Neuronal stem cell (in vitro differentiated cells): ENCODE results near the gene SPIB.
A peak's percentile ranks its signal among the peaks of the same experiment; 100 is the strongest.

Experiments
- DNase-seq: peaks from one replicate; pipeline ENCODE4 v3.0.0-alpha.2; 2013; ENCODE audit warnings: low spot score
- H2AFZ ChIP-seq: one replicate; pipeline ENCODE4 v1.6.1; 2013; ENCODE audit warnings: mild to moderate bottlenecking, low read length, inconsistent platforms
- H2AK5ac ChIP-seq: 2 replicates; pipeline ENCODE4 v1.6.1; 2013; ENCODE audit warnings: low read depth, mild to moderate bottlenecking, inconsistent platforms, low read length, moderate library complexity, mixed read lengths
- H2BK120ac ChIP-seq: 2 replicates; pipeline ENCODE4 v1.6.1; 2013; ENCODE audit warnings: low read depth, mild to moderate bottlenecking, inconsistent platforms, low read length, moderate library complexity, mixed read lengths
- H2BK12ac ChIP-seq: one replicate; pipeline ENCODE4 v1.6.1; 2013; ENCODE audit warnings: low read length, inconsistent platforms
- H2BK15ac ChIP-seq: 2 replicates; pipeline ENCODE4 v1.6.1; 2013; ENCODE audit warnings: mild to moderate bottlenecking, low read length, inconsistent platforms, mixed read lengths
- H2BK5ac ChIP-seq: one replicate; pipeline ENCODE4 v1.6.1; 2013; ENCODE audit warnings: inconsistent platforms, mild to moderate bottlenecking, low read length, moderate library complexity
- H3K14ac ChIP-seq: one replicate; pipeline ENCODE4 v1.6.1; 2013; ENCODE audit warnings: low read length, inconsistent platforms
- H3K18ac ChIP-seq: 2 replicates; pipeline ENCODE4 v1.6.1; 2013; ENCODE audit warnings: low read length, inconsistent platforms
- H3K23ac ChIP-seq: 2 replicates; pipeline ENCODE4 v1.6.1; 2013; ENCODE audit warnings: low read depth, mild to moderate bottlenecking, mixed read lengths, low read length, inconsistent platforms; ENCODE audit not compliant: poor library complexity
- H3K27ac ChIP-seq: replicated peaks from 3 replicates; pipeline ENCODE4 v1.5.1; 2013; ENCODE audit warnings: low read length, inconsistent platforms
- H3K27me3 ChIP-seq, 3 experiments: 2 replicates each; pipeline ENCODE4 v1.6.1; 2013; ENCODE audit warnings: low read length in 3 of 3, mild to moderate bottlenecking in 2 of 3, inconsistent platforms in 1 of 3, low read depth in 1 of 3, mixed read lengths in 1 of 3, moderate library complexity in 1 of 3; ENCODE audit not compliant: control insufficient read depth in 3 of 3, insufficient read depth in 3 of 3
- H3K36me3 ChIP-seq, 2 donors: replicated peaks in 1 of 2; 2 replicates each; pipeline ENCODE4 v1.6.1; 2013; ENCODE audit warnings: low read length in 2 of 2; ENCODE audit not compliant: control insufficient read depth in 2 of 2, insufficient read depth in 2 of 2
- H3K4ac ChIP-seq: 2 replicates; pipeline ENCODE4 v1.6.1; 2013; ENCODE audit warnings: inconsistent platforms, mild to moderate bottlenecking, low read length, moderate library complexity
- H3K4me1 ChIP-seq, 2 donors: 1 replicate in 1 of 2; 2 replicates in 1 of 2; pipeline ENCODE4 v1.6.1; 2013; ENCODE audit warnings: low read length in 2 of 2, low read depth in 1 of 2; ENCODE audit not compliant: control insufficient read depth in 2 of 2, insufficient read depth in 1 of 2
- H3K4me2 ChIP-seq: one replicate; pipeline ENCODE4 v1.6.1; 2013; ENCODE audit warnings: mild to moderate bottlenecking, low read length, inconsistent platforms; ENCODE audit not compliant: insufficient read depth, poor library complexity, severe bottlenecking
- H3K4me3 ChIP-seq, 2 donors: 2 replicates each; pipeline ENCODE4 v1.5.1; 2013; ENCODE audit warnings: low read length in 2 of 2, mild to moderate bottlenecking in 2 of 2, inconsistent platforms in 1 of 2, moderate library complexity in 1 of 2
- H3K79me1 ChIP-seq: one replicate; pipeline ENCODE4 v1.6.1; 2013; ENCODE audit warnings: low read depth, mild to moderate bottlenecking, inconsistent platforms, low read length, moderate library complexity
- H3K9ac ChIP-seq: one replicate; pipeline ENCODE4 v1.6.1; 2013; ENCODE audit warnings: mild to moderate bottlenecking, low read depth, low read length, inconsistent platforms; ENCODE audit not compliant: poor library complexity
- H3K9me3 ChIP-seq, 2 donors: replicated peaks in 1 of 2; 2 replicates each; pipeline versions ENCODE3 to v1.6.1; 2013; ENCODE audit warnings: low read length in 2 of 2, mild to moderate bottlenecking in 2 of 2, inconsistent platforms in 1 of 2, low read depth in 1 of 2, mixed read lengths in 1 of 2, moderate library complexity in 1 of 2; ENCODE audit not compliant: control insufficient read depth in 2 of 2, insufficient read depth in 1 of 2
- H4K8ac ChIP-seq: one replicate; pipeline ENCODE4 v1.6.1; 2013; ENCODE audit warnings: low read depth, mild to moderate bottlenecking, inconsistent platforms, low read length, moderate library complexity
- H4K91ac ChIP-seq: one replicate; pipeline ENCODE4 v1.6.1; 2013; ENCODE audit warnings: low read length, low read depth, mild to moderate bottlenecking, inconsistent platforms; ENCODE audit not compliant: poor library complexity
- WGBS, 2 donors: extraction: QIAGEN DNeasy Blood & Tissue Kit; methylation state at CpG; one replicate each; pipeline ENCODE4 v1.1.7; 2013; ENCODE audit warnings: missing lambda C conversion rate in 2 of 2, mixed read lengths in 1 of 2; ENCODE audit not compliant: insufficient read length in 2 of 2, insufficient replicate concordance in 1 of 2; ENCODE audit errors: extremely low coverage in 2 of 2; 5-methylcytosine and 5-hydroxymethylcytosine counted together

Gene SPIB

DNA sequence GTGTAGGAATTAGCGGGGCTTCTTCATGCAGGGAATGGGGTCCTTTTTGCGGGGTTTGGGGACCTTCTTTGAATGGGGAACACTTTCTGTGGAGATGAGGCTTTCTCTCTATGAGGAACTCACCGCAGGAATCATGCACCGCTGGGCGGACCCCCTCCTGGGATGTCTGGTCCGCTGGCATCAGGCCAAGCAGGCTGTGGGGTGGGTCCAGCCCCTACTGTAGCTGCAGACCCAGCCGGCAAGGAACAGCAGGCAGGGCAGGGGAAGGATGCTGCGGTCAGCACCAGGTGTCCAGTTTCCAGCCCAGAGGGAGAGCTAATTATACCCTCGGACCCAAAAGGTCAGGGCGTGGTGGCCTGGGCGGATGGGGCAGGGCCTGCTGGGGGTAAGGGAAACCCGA, 15.8 kb downstream of the SPIB start:
- H3K4me2 ChIP-seq = no peak overlapping the region
- no peak overlapping the region for H3K4me3 ChIP-seq
- no peaks in the 10 kb centered on the region for H3K36me3 ChIP-seq
- H2AK5ac ChIP-seq = peak overlapping the region; percentile 95
- no peak overlapping the region for H2AFZ ChIP-seq
- no peak overlapping the region for H3K23ac ChIP-seq
- no CpG with 5 or more reads among the region's 12 CpGs for WGBS, 2 donors
- H3K14ac ChIP-seq = no peak overlapping the region
- peak overlapping the region; percentile 84 for H2BK12ac ChIP-seq
- no peaks in the 10 kb centered on the region for H3K9me3 ChIP-seq
- peaks cover 0 to 44% (median 11%) of the 10 kb centered on the region in 3 experiments for H3K27me3 ChIP-seq
- H4K91ac ChIP-seq = no peak overlapping the region
- no peak overlapping the region for H2BK5ac ChIP-seq
- H3K27ac ChIP-seq = no peak overlapping the region
- no peak for DNase-seq
- H3K79me1 ChIP-seq = no peaks in the 10 kb centered on the region
- no peak overlapping the region for H3K4ac ChIP-seq
- H3K4me1 ChIP-seq = peaks cover 13 to 19% of the 10 kb centered on the region in 2 donors
- H3K18ac ChIP-seq = peak overlapping the region; percentile 57
- no peak overlapping the region for H3K9ac ChIP-seq
- H2BK15ac ChIP-seq = peak overlapping the region; percentile 75
- no peak overlapping the region for H4K8ac ChIP-seq
- no peak overlapping the region for H2BK120ac ChIP-seq

DNA sequence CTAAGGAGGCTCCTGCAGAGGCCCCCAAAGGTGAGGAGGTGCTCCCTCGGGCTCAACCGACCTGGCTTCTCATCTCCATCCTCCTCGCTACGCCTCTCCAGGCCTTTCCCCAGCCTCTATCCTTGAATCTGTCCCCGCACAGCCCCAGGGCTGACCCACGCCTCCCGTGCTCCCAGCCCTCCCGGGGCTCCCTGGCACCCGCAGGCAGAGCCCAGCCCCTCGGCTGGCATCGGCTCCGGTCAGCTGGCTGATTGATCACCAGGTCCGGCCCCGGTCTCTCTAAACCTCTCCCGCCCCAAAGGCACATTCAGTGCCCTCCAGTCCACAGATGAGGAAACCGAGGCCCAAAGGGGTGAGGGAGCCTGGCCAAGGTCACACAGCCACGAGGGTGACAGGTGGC, 16.5 kb downstream of the SPIB start:
- peak overlapping the region; percentile 15 for H3K18ac ChIP-seq
- H2AFZ ChIP-seq = no peak overlapping the region
- no peak overlapping the region for H2BK120ac ChIP-seq
- H3K27me3 ChIP-seq = peaks cover 0 to 41% (median 11%) of the 10 kb centered on the region in 3 experiments
- no peaks in the 10 kb centered on the region for H3K36me3 ChIP-seq
- no peak overlapping the region for H3K4me3 ChIP-seq
- H3K79me1 ChIP-seq = no peaks in the 10 kb centered on the region
- no peaks in the 10 kb centered on the region for H3K9me3 ChIP-seq
- H3K4ac ChIP-seq = no peak overlapping the region
- no peak overlapping the region for H2BK12ac ChIP-seq
- H3K27ac ChIP-seq = no peak overlapping the region
- peaks cover 13 to 19% of the 10 kb centered on the region in 2 donors for H3K4me1 ChIP-seq
- H4K8ac ChIP-seq = no peak overlapping the region
- no peak overlapping the region for H3K9ac ChIP-seq
- no peak overlapping the region for H3K14ac ChIP-seq
- H2AK5ac ChIP-seq = peak overlapping the region; percentile 70
- peak overlapping the region; percentile 33 for H2BK15ac ChIP-seq
- peak overlapping the region; percentile 78 for H2BK5ac ChIP-seq
- H3K4me2 ChIP-seq = no peak overlapping the region
- no CpG with 5 or more reads among the region's 17 CpGs for WGBS, 2 donors
- no peak overlapping the region for H4K91ac ChIP-seq
- no peak overlapping the region for H3K23ac ChIP-seq
- no peak for DNase-seq

DNA sequence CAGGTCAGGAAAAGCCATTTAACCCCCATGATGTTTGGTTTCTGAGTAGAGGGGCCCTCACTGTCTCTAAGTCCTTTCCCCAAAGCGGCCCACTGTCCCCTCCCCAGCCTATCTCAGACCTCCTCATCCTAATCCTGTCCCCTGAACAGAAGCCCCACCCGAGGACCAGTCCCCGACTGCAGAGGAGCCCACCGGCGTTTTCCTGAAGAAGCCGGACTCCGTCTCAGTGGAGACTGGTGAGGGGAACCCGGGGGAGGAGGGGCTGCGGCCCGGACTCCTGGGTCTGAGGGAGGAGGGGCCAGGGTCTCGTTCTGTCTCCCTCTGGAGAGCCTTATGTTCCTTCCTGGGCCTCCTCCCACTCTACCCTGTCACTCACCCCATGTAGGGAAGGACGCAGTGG, 16.9 kb downstream of the SPIB start:
- peak overlapping the region; percentile 20 for H2BK5ac ChIP-seq
- WGBS, 2 donors = no CpG with 5 or more reads among the region's 12 CpGs
- H3K4ac ChIP-seq = no peak overlapping the region
- no peak overlapping the region for H2BK120ac ChIP-seq
- no peak overlapping the region for H2BK15ac ChIP-seq
- H2BK12ac ChIP-seq = no peak overlapping the region
- H3K27me3 ChIP-seq = peaks cover 0 to 40% (median 10%) of the 10 kb centered on the region in 3 experiments
- no peak overlapping the region for H3K9ac ChIP-seq
- H3K27ac ChIP-seq = no peak overlapping the region
- H3K36me3 ChIP-seq = no peaks in the 10 kb centered on the region
- H3K4me1 ChIP-seq = peaks cover 13 to 18% of the 10 kb centered on the region in 2 donors
- no peak for DNase-seq
- no peak overlapping the region for H4K91ac ChIP-seq
- H3K14ac ChIP-seq = no peak overlapping the region
- H3K79me1 ChIP-seq = no peaks in the 10 kb centered on the region
- no peak overlapping the region for H3K23ac ChIP-seq
- H4K8ac ChIP-seq = no peak overlapping the region
- H3K4me2 ChIP-seq = no peak overlapping the region
- peak overlapping the region; percentile 70 for H2AK5ac ChIP-seq
- no peak overlapping the region for H3K18ac ChIP-seq
- H3K4me3 ChIP-seq = no peak overlapping the region
- H2AFZ ChIP-seq = no peak overlapping the region
- no peaks in the 10 kb centered on the region for H3K9me3 ChIP-seq

DNA sequence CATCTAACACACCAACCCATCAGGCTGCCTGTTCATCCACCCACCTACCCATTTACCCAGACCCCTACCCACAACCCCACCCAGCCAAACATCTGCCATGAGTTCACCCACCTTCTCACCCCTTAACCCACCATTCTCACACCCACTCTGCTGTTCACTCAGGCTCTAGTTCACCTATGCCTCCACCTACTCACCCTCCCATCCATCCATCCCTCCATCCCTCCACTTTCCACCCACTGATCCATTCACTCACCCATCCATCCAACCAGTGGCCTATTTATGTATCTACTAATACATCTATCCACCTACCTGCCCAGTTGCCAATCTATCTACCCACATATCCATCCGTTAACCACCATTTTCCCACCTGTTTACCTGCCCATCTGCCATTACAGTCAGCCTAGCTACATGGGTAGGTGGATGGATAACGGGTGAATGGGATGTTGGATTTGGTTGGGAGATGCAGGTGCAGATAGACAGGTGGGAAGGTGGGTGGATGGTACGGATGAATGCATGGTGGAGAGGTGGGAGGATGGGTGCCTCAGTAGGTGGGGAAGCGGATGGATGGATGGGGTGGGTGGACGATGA, 19.2 kb downstream of the SPIB start:
- no peak for DNase-seq
- H2BK15ac ChIP-seq = no peak overlapping the region
- H3K23ac ChIP-seq = no peak overlapping the region
- no peak overlapping the region for H4K91ac ChIP-seq
- 100% methylated on average over 1 to 3 of the region's 5 CpGs for WGBS, 2 donors
- peaks cover 1 to 6% of the 10 kb centered on the region in 2 donors for H3K4me1 ChIP-seq
- no peak overlapping the region for H3K27ac ChIP-seq
- H3K18ac ChIP-seq = no peak overlapping the region
- H2BK12ac ChIP-seq = peak overlapping the region; percentile 6
- peak overlapping the region; percentile 76 for H3K4ac ChIP-seq
- H4K8ac ChIP-seq = no peak overlapping the region
- H2BK5ac ChIP-seq = no peak overlapping the region
- H3K4me3 ChIP-seq = no peak overlapping the region
- no peak overlapping the region for H2AFZ ChIP-seq
- peaks cover 0 to 37% (median 0%) of the 10 kb centered on the region in 3 experiments for H3K27me3 ChIP-seq
- no peaks in the 10 kb centered on the region for H3K36me3 ChIP-seq
- H3K79me1 ChIP-seq = no peaks in the 10 kb centered on the region
- H3K9me3 ChIP-seq = no peaks in the 10 kb centered on the region
- no peak overlapping the region for H3K4me2 ChIP-seq
- peak overlapping the region; percentile 16 for H2AK5ac ChIP-seq
- no peak overlapping the region for H3K9ac ChIP-seq
- H3K14ac ChIP-seq = peak overlapping the region; percentile 31
- no peak overlapping the region for H2BK120ac ChIP-seq
